Measurements from ENCODE around the gene SOCS2. TPM values are rescaled to one million over a fixed set of nuclear protein-coding genes. Genes with fewer than 3 reads are reported as not detected.

Gene SOCS2
- total RNA-seq, 1 experiment from 2014 or later = 4.5 TPM

GRCh38 chr12:93567174-93567573 is 5.3 kb upstream of the SOCS2 start:
- DNase-seq (ENCODE audit: low read depth) = no peak

- no peak for DNase-seq (ENCODE audit: low read depth)
Measured at GRCh38 chr12:93568091-93568490, 4.4 kb upstream of the SOCS2 start.

- no peak for DNase-seq (ENCODE audit: low read depth)
Measured at GRCh38 chr12:93569301-93569655, 3.2 kb upstream of the SOCS2 start.

DNA sequence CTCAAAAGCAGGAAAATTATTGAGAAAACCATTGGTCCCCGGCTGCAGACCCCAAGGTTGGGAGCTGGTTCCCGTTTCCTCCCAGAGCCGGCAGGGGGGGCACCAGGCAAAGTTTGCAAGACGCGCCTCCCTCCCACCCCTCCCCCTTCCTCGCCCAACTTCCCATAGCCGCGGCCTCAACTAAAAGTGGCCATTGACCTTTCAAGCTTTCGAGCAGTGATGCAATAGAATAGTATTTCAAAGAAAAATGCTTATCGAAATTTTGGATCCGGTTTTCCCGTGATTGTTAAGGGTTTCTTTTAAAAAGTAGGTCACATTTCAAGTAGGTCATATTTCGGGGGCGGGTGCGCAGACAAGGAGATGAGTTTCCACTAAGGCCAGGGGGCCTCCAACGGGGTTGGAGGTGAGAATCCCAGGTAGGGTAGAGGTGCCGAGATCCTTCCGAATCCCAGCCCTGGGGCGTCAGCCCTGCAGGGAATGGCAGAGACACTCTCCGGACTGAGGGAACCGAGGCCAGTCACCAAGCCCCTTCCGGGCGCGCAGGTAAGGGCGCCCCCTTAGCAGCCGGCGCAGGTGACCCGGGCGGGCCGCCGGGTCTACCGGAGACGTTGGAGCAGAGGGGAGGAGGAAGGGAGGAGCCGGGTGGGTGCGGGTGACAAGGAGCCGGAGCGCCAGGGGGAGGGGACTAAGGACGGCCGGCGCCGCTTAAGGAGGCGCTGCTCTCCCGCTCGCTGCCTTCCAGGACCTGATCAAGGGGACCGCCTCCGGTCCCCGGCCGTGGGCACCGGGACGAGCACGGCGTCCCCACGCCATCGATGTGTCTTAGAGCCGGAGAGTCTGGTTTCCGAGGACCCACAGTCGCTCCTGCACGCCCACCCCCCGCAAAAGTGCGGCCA is 2.6 kb upstream of the SOCS2 start:
- peak; percentile 80 for DNase-seq (ENCODE audit: low read depth)

GRCh38 chr12:93570552-93571364 is 1.7 kb upstream of the SOCS2 start:
- peak; percentile 89 for DNase-seq (ENCODE audit: low read depth)

- DNase-seq (ENCODE audit: low read depth) = peak; percentile 44
Measured at GRCh38 chr12:93571365-93571924, 1.0 kb upstream of the SOCS2 start.

GRCh38 chr12:93572712-93573551 is 457 bp downstream of the SOCS2 start:
- DNase-seq (ENCODE audit: low read depth) = no peak

GRCh38 chr12:93573552-93574223 is 1.2 kb downstream of the SOCS2 start:
- no peak for DNase-seq (ENCODE audit: low read depth)

GRCh38 chr12:93577222-93577621 is 4.7 kb downstream of the SOCS2 start:
- DNase-seq (ENCODE audit: low read depth) = no peak

- no peak for DNase-seq (ENCODE audit: low read depth)
Measured at GRCh38 chr12:93578221-93578620, 5.7 kb downstream of the SOCS2 start.

- DNase-seq (ENCODE audit: low read depth) = no peak
Measured at GRCh38 chr12:93580682-93581081, 8.2 kb downstream of the SOCS2 start.

DNA sequence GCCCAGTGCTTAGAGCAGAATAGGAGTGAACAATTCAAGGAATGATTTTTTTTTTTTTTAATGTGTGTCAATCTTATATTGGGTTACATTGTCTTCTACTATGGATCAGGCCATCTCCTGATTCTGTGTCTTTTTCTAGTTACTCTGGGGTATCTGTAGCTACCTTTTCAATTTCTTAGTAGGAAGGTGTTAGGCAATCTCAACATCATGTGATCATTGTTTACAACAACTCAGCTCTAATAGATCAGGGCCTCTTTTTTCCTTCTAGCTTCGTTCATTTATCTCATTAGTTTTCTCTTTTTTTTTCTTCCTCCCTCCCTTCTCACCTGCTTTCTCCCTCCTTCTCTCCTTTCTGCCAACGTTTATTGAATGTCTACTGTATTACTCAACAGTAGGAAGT is 8.9 kb downstream of the SOCS2 start:
- no peak for DNase-seq (ENCODE audit: low read depth)

DNA sequence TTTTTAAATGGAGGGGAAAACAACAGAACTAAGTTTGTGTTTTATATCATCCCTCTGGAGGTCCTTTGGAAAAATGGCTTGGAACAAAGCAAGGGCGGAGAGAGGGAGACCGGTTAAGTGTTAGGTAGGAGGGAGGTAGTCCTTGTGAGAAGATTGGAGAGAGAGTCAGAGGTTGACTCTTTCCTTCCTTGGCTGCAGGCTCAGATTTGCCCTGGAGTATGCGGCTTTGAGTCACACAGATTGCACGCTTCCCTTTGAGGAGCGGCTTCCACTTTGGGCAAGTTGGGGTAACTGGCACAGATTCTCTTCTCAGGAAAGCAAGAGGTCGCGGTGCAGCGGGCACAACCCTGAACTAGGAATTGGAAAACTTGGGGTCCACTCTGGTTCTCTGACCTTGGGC is 9.9 kb downstream of the SOCS2 start:
- no peak for DNase-seq (ENCODE audit: low read depth)

DNA sequence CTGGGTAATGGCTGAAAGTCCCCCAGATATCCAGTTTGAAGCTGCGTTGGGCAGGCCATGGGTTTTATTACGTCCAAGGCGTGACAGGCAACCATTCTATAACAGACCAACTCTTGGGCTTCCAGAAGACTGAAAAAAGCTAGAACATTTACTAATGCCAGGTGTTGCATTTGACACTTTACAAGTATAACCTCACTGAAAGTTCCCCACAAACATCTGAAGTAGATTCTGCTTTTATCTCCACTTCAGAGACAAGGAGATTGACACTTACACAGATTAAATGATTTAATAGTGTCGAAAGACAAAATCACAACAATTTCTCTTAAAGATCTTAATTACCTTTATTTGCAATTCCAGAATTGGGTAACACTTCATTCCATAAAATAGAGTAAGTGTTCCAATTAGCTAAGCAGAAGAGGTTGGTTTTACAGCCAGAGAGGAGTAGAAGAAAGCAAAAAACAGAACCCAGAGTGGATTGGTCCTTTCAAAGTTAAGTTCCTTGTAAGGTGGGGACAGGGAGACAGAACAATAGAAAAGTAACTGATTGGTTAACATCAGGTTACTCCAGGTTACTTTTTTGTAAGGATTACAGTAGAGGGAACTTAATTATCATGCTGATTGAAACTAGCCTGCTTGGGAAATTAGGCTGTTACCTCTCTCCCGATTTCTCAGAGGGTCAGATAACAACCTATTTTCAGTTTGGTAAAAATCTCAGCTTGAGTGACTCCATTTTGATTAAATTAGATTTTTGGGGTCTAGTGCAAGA is 11.3 kb downstream of the SOCS2 start:
- no peak for DNase-seq (ENCODE audit: low read depth)

DNA sequence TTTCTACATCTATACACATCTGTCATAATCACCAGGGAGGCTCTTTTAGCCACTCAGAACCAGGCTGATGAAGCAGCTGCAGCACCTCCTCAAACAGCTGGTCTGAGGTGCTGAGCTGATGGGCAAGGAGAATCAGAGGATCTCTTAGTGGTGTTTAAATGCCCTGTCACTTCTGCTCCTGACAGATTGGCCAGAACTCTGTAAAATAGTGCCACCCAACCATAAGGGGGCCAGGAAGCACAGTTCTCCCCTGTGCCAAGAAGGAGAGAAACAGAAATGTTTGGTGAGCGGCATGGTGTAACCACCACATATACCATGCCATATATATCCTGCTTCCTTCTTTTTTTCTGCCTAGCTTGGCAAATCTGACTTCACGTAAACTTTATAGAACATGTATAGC is 12.8 kb downstream of the SOCS2 start:
- no peak for DNase-seq (ENCODE audit: low read depth)

DNA sequence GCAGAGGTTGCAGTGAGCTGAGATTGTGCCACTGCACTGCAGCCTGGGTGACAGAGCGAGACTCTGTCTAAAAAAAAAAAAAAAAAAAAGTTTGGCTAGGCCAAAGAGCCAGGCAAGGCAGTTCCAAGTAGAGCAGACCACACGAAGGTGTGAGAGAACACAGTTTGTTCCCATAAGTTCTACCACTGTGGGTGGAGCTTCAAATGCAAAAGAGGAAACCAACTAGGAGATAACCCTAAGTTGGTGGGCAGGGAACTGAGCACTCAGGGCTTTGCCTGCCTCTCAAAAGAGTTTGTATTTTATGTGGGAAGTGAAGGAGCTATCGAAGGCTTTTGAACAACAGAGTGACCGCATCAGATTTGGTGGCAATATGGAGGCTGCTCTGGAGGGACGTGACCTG is 15.1 kb downstream of the SOCS2 start:
- no peak for DNase-seq (ENCODE audit: low read depth)

DNA sequence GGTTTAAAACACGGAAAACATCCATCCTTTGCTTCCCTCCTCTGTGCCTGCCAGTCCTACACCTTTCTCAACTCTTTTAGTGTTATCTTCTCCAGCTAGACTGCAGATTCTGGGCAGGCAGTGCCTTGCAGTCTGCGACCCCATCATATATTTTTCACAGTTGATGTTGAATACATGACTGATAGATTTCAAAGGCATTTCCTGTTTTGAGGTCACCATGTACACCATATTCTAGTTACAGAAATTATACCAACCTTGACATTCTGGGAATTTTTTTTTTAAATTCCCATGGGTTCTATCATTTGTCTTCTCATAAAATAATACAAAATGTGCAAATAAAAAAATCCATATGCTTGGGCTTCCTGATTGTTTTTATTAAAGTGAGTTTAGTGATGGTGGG is 16.6 kb downstream of the SOCS2 start:
- no peak for DNase-seq (ENCODE audit: low read depth)

DNA sequence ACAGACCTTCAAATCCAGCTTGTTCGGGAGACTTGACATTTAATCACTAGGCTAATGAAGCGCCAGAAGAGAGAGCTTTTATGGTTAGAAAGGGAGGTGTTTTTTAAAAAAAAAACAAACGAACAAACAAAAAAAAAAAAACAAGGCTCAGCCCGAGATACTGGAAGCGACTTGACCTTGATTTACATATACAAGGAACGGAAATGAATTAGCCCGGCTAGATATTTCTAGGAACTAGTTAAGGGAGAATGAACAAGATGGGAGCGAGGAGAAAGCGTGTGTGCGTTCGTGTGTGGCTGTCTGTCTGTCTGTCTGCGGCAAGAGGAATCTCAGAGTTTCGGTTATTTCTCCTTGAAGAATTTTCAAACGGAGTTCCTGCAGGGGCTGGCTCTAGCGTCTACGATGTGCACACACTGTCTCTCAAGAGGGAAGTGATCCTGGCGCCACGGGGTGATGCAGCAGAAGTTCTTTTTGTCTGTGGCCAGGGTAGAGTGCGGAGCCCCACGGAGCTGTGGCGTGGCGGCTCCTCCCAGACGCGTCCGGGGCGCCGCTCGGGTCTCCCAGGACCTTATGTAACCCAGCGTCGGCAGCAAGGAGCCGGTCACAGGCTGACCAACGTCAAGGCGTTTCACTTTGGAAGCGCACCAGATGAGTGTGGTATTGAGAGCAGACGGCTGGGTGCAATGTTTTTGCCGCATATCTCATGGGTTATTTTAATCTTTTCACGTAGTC is 18.8 kb downstream of the SOCS2 start:
- DNase-seq (ENCODE audit: low read depth) = peak; percentile 77

DNA sequence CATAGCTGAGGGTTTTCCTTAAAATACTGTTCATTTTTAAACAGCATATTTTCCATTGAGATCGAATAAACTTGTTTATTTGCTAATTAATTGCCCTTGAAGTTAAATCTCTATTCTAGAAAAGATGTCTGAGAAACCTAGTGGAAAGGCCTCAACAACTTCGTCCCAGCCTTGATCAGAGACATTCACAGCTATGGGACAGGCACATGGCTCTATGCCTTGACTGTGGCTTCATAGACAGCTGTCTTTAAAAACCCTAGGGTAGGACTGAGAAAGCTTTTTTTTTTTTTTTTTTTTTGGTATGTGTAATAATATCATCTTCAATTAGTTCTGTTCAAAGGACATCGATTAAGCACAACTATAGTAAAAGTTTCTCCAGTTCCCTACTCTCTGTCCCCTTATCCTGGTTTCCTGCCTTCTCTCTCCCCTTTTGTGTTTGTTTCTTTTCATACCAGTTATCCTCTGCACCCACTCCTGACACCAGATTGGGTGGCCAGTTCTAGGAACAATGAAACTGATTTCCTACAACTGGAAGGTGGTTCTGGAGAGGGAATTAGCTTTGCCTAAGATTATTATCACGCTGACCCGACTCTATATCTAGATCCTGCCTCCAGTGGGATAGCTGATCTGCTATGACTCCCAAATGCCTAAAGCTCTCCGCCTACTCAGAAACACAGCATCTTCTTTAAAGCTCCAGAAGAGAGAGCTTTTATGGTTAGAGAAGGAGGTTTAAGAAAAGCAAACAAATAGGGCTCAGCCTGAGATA is 20.3 kb downstream of the SOCS2 start:
- DNase-seq (ENCODE audit: low read depth) = no peak

Data from LHCN-M2 (cell line).